ENCODE measurements around the gene ZBTB17. TPM values are rescaled to one million over a fixed set of nuclear protein-coding genes. Genes with fewer than 3 reads are reported as not detected.
"Not testable (repeated sequence)": the region's sequence is repeated elsewhere in the genome, so short reads cannot be mapped to it uniquely, and the experiment has no call there.

The ZBTB17 gene
- total RNA-seq, 1 donor from 2014 or later = 23.9 TPM

DNA sequence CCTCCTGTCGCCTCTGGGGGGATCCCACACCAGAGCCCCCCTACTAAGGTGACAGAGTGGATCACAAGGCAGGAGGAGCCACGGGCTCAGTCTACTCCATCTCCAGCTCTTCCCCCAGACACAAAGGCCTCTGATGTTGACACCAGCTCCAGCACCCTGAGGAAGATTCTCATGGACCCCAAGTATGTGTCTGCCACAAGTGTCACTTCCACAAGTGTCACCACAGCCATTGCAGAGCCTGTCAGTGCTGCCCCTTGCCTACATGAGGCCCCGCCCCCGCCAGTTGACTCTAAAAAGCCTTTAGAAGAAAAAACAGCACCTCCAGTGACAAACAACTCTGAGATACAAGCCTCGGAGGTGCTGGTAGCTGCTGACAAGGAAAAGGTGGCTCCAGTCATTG is 42.2 kb downstream of the ZBTB17 start:
- peaks cover 61% of the 10 kb centered on the region for H3K36me3 Mint-ChIP-seq (ENCODE audit: low read depth)
- H3K4me3 Mint-ChIP-seq (ENCODE audit: unreplicated experiment) = no peak overlapping the region
- H3K27ac Mint-ChIP-seq (ENCODE audit: unreplicated experiment) = no peak overlapping the region
- H3K27me3 Mint-ChIP-seq (ENCODE audit: low read depth) = no peaks in the 10 kb centered on the region
- TF ChIP-seq, protein P1, sequence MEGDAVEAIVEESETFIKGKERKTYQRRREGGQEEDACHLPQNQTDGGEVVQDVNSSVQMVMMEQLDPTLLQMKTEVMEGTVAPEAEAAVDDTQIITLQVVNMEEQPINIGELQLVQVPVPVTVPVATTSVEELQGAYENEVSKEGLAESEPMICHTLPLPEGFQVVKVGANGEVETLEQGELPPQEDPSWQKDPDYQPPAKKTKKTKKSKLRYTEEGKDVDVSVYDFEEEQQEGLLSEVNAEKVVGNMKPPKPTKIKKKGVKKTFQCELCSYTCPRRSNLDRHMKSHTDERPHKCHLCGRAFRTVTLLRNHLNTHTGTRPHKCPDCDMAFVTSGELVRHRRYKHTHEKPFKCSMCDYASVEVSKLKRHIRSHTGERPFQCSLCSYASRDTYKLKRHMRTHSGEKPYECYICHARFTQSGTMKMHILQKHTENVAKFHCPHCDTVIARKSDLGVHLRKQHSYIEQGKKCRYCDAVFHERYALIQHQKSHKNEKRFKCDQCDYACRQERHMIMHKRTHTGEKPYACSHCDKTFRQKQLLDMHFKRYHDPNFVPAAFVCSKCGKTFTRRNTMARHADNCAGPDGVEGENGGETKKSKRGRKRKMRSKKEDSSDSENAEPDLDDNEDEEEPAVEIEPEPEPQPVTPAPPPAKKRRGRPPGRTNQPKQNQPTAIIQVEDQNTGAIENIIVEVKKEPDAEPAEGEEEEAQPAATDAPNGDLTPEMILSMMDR (IDR thresholded peaks at IDR 0.05) = no peak
- DNase-seq (ENCODE audit: low spot score) = no peak
- H3K4me1 Mint-ChIP-seq (ENCODE audit: low read depth) = peaks cover 12% of the 10 kb centered on the region
- no peaks in the 10 kb centered on the region for H3K9me3 Mint-ChIP-seq (ENCODE audit: low read depth)

DNA sequence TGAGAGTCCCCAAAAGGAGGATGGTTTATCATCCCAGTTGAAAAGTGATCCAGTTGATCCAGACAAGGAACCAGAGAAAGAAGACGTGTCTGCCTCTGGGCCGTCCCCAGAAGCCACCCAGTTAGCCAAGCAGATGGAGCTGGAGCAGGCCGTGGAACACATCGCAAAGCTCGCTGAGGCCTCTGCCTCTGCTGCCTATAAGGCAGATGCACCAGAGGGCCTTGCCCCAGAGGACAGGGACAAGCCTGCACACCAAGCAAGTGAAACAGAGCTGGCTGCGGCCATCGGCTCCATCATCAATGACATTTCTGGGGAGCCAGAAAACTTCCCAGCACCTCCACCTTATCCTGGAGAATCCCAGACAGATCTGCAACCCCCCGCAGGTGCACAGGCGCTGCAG is 43.3 kb downstream of the ZBTB17 start:
- Mint-ChIP-seq H3K27ac (ENCODE audit: unreplicated experiment) (peak overlapping the region; percentile 9), H3K9me3 (ENCODE audit: low read depth) (no peaks in the 10 kb centered on the region), H3K36me3 (ENCODE audit: low read depth) (peaks cover 67% of the 10 kb centered on the region), H3K4me3 (ENCODE audit: unreplicated experiment) (no peak overlapping the region), H3K27me3 (ENCODE audit: low read depth) (no peaks in the 10 kb centered on the region), H3K4me1 (ENCODE audit: low read depth) (peaks cover 4% of the 10 kb centered on the region)
- DNase-seq (ENCODE audit: low spot score) = no peak
- TF ChIP-seq, protein P1 (IDR thresholded peaks at IDR 0.05) = no peak

DNA sequence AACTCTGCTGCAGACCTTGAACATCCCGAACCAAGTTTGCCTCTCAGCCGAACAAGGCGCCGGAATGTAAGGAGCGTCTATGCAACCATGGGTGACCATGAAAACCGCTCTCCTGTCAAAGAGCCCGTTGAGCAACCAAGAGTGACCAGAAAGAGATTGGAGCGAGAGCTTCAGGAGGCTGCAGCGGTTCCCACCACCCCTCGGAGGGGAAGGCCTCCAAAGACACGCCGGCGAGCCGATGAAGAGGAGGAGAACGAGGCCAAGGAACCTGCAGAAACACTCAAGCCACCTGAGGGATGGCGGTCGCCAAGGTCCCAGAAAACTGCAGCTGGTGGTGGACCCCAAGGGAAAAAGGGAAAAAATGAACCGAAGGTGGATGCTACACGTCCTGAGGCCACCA is 44.0 kb downstream of the ZBTB17 start:
- Mint-ChIP-seq H3K4me1 (ENCODE audit: low read depth) (no peaks in the 10 kb centered on the region), H3K9me3 (ENCODE audit: low read depth) (no peaks in the 10 kb centered on the region), H3K27me3 (ENCODE audit: low read depth) (no peaks in the 10 kb centered on the region), H3K4me3 (ENCODE audit: unreplicated experiment) (no peak overlapping the region), H3K36me3 (ENCODE audit: low read depth) (peaks cover 63% of the 10 kb centered on the region), H3K27ac (ENCODE audit: unreplicated experiment) (no peak overlapping the region)
- TF ChIP-seq, protein P1 (IDR thresholded peaks at IDR 0.05) = no peak
- DNase-seq (ENCODE audit: low spot score) = no peak

DNA sequence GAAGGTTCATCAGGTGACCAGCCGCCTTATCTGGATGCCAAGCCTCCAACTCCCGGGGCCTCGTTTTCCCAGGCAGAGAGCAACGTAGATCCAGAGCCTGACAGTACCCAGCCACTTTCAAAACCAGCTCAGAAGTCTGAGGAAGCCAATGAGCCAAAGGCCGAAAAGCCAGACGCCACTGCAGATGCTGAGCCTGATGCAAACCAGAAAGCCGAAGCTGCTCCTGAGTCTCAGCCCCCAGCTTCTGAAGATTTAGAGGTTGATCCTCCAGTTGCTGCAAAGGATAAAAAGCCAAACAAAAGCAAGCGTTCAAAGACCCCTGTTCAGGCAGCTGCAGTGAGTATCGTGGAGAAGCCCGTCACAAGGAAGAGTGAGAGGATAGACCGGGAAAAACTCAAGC is 44.5 kb downstream of the ZBTB17 start:
- no peaks in the 10 kb centered on the region for H3K4me1 Mint-ChIP-seq (ENCODE audit: low read depth)
- no peak overlapping the region for H3K27ac Mint-ChIP-seq (ENCODE audit: unreplicated experiment)
- TF ChIP-seq, protein P1 (IDR thresholded peaks at IDR 0.05) = no peak
- DNase-seq (ENCODE audit: low spot score) = no peak
- peaks cover 65% of the 10 kb centered on the region for H3K36me3 Mint-ChIP-seq (ENCODE audit: low read depth)
- no peaks in the 10 kb centered on the region for H3K9me3 Mint-ChIP-seq (ENCODE audit: low read depth)
- H3K27me3 Mint-ChIP-seq (ENCODE audit: low read depth) = no peaks in the 10 kb centered on the region
- H3K4me3 Mint-ChIP-seq (ENCODE audit: unreplicated experiment) = no peak overlapping the region

DNA sequence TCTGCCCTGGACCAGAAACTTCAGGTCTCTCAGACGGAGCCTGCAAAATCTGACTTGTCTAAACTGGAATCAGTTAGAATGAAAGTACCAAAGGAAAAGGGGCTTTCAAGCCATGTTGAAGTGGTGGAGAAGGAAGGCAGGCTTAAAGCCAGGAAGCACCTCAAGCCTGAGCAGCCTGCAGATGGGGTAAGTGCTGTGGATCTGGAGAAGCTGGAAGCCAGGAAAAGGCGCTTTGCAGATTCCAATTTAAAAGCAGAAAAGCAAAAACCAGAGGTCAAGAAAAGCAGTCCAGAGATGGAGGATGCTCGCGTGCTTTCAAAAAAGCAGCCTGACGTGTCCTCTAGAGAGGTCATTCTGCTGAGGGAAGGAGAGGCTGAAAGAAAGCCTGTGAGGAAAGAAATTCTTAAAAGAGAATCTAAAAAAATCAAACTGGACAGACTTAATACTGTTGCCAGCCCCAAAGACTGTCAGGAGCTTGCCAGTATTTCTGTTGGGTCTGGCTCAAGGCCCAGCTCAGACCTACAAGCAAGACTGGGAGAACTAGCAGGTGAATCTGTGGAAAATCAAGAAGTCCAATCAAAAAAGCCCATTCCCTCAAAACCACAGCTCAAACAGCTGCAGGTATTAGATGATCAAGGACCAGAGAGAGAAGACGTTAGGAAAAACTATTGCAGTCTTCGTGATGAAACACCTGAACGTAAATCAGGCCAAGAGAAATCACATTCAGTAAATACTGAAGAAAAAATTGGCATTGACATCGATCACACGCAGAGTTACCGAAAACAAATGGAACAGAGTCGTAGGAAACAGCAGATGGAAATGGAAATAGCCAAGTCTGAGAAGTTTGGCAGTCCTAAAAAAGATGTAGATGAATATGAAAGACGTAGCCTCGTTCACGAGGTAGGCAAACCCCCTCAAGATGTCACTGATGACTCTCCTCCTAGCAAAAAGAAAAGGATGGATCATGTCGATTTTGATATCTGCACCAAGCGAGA is 46.6 kb downstream of the ZBTB17 start:
- peaks cover 54% of the 10 kb centered on the region for H3K36me3 Mint-ChIP-seq (ENCODE audit: low read depth)
- no peaks in the 10 kb centered on the region for H3K27me3 Mint-ChIP-seq (ENCODE audit: low read depth)
- H3K27ac Mint-ChIP-seq (ENCODE audit: unreplicated experiment) = no peak overlapping the region
- peaks cover 10% of the 10 kb centered on the region for H3K4me1 Mint-ChIP-seq (ENCODE audit: low read depth)
- no peaks in the 10 kb centered on the region for H3K9me3 Mint-ChIP-seq (ENCODE audit: low read depth)
- TF ChIP-seq, protein P1 (IDR thresholded peaks at IDR 0.05) = no peak
- H3K4me3 Mint-ChIP-seq (ENCODE audit: unreplicated experiment) = no peak overlapping the region
- DNase-seq (ENCODE audit: low spot score) = no peak

DNA sequence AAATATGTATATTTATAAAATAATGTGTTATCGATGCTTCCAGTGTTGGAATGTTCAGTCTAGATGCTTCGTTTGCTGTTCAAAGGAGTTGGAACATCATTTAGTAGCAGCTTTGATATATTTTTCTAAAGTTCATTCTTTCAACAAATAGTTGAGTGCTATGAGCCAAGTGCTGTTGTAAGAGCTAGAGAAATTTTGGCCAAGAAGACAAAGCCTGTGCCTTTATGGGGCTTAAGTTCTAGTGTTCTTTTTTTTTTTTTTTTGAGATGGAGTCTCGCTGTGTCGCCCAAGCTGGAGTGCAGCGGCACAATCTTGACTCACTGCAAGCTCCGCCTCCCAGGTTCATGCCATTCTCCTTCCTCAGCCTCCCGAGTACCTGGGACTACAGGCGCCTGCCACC is 49.5 kb downstream of the ZBTB17 start:
- DNase-seq (ENCODE audit: low spot score); H3K9me3 Mint-ChIP-seq (ENCODE audit: low read depth); H3K4me3 Mint-ChIP-seq (ENCODE audit: unreplicated experiment); H3K27ac Mint-ChIP-seq (ENCODE audit: unreplicated experiment); H3K27me3 Mint-ChIP-seq (ENCODE audit: low read depth): not testable (repeated sequence)
- Mint-ChIP-seq H3K36me3 (ENCODE audit: low read depth) (peaks cover 40% of the 10 kb centered on the region), H3K4me1 (ENCODE audit: low read depth) (peaks cover 30% of the 10 kb centered on the region)

Measured in chondrocyte (in vitro differentiated cells).